A673 (cell line): ENCODE data around the gene SH3RF3.

Experiments used
- CTCF ChIP-seq: fragments of 300-800, 200-600 bp; sonication (generic); conservative IDR thresholded peaks from 2 replicates; pipeline ENCODE4 v1.5.1; 2017; ENCODE audit warnings: low read depth, mild to moderate bottlenecking, antibody characterized with exemption, low read length, moderate library complexity, mixed read lengths
- EZH2 ChIP-seq: fragments of 200-600 bp; sonication (generic); IDR thresholded peaks from 2 replicates; pipeline ENCODE4 v1.6.1; 2017; ENCODE audit warnings: borderline replicate concordance, low read depth, mild to moderate bottlenecking, mixed read lengths, antibody characterized with exemption, low read length; ENCODE audit not compliant: poor library complexity, severe bottlenecking

DNA sequence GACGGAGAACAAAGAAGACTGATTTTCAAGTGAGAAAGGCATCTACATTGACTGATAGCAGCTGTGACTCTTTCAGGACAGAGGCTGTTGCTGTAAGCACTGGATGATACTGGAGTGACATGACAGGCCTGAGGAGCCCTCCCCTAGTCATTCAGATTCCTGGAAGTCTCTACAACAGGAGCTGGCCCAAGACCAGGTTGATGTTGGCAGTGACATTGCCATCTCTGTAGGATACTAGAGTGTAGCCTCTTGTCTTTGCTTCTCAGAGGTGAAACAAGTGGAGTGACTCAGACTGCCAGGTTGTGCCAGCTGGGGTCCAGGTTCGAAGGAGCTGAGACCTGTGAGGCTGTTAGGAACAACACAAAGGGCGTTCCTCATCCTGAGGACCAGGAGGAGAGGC lies 44.7 kb upstream of the SH3RF3 start:
- TF ChIP-seq CTCF (no peak), EZH2 (no peak)
